ENCODE results near the gene N4BP2.

N4BP2 gene

GRCh38 chr4:40196724-40197281 lies 140.2 kb downstream of the N4BP2 start, which contains the start of gene RHOH:
RHOH (plus strand) TSS chr4:40197031; CDS start chr4:40243387, 46,356 bp downstream.
- Histone ChIP-seq H3K36me3 (ENCODE audit: control insufficient read depth, insufficient read depth, low read length) (no peaks in the 10 kb centered on the region), H3K4me1 (ENCODE audit: control insufficient read depth, insufficient read depth, low read length) (peaks cover 30% of the 10 kb centered on the region), H3K9ac (ENCODE audit: low read length) (peak within 1 kb of the TSS; percentile 33), H3K4me3 (ENCODE audit: low read length) (no peak within 1 kb of the TSS), H3K9me3 (ENCODE audit: control insufficient read depth, low read length) (no peaks in the 10 kb centered on the region), H3K27me3 (ENCODE audit: control insufficient read depth, insufficient read depth, low read length) (no peaks in the 10 kb centered on the region)

DNA sequence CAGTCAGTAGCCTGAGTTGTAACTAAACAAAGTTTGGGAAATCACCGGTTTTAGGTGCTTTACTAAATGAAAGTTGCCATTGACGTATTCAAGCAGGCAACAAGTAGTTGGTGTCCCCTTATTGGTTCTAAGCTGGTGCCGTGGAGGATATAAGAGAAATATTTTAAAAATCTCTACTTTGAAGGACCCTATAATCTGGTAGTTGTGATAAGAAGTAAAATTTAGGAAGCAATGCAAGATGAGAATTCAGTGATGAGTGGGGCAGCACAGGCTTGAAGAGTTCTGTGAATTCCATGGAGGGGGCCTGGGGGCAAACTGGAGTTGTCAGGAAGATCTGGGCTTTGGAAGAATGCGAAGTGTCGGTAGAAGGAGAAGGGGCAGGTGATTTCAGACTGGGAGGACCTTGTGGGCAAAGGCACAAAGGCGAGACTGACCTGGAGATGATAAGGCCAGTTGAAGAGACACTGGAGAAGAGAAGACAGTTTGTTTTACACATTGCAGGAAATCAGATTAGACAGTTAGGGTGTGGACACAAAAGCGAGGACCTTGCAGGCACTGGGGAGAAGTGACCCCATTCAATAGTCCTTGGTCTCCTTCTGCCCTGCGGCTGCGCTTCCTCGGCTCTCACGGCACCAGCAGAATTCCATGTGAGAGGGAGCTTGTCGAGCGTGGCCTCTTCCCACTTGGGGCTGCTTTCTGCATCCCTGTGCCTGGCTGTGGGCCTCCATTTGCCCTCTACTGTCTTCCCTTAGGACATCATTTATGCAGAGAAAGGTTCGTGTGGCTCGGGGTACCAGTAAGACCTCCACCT lies 141.4 kb downstream of the N4BP2 start:
- H3K4me3 ChIP-seq (ENCODE audit: low read length): no peak overlapping the region
- H3K27me3 ChIP-seq (ENCODE audit: control insufficient read depth, insufficient read depth, low read length): no peaks in the 10 kb centered on the region
- no peaks in the 10 kb centered on the region for H3K9me3 ChIP-seq (ENCODE audit: control insufficient read depth, low read length)
- peak overlapping the region; percentile 45 for H3K9ac ChIP-seq (ENCODE audit: low read length)
- no peaks in the 10 kb centered on the region for H3K36me3 ChIP-seq (ENCODE audit: control insufficient read depth, insufficient read depth, low read length)
- H3K4me1 ChIP-seq (ENCODE audit: control insufficient read depth, insufficient read depth, low read length): peaks cover 17% of the 10 kb centered on the region

- H3K27me3 ChIP-seq (ENCODE audit: control insufficient read depth, insufficient read depth, low read length): no peaks in the 10 kb centered on the region
These were observed 142.6 kb downstream of the N4BP2 start for GRCh38 chr4:40199179-40199670.

DNA sequence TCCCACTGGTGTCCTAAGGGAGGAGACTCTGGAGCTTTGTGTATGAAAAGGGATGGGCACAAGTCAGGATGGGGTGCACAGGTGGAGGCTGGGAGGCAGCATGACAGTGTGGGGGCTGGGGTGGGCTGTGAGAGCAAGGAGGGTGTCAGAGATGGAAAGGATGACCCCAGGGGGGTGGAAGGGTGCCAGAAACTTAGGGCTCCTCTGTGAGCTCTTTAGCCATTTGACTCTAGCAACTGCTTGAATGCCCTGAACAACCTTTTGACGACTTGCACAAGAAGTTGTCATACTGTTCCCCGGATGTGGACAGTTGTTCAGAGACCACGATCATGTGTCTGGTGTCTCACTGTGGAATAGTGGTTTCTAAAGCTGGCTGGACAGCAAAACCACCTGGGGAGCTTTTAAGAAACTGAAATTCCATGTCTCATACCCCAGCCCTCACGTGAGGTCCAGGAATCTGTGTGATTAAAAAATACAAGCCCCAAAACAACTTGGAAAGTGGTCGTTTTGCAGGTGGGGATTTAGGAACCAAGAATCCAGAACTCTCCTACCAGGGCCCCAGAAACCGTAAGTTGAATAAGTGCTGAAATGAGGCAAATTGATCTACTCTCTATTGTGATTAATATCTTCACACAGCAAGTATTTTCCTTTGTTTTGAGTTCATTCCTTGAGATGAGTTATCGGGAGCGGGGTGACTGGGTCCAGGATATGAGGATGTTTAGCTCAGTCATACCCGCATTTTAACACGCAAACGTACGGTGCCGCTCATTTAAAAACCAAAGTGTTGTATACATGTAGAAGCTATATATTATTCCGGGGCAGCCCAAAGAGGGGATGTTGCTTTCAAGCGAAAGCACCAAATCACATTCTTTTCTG lies 143.6 kb downstream of the N4BP2 start:
- no peaks in the 10 kb centered on the region for H3K36me3 ChIP-seq (ENCODE audit: control insufficient read depth, insufficient read depth, low read length)
- no peak overlapping the region for H3K4me3 ChIP-seq (ENCODE audit: low read length)
- H3K4me1 ChIP-seq (ENCODE audit: control insufficient read depth, insufficient read depth, low read length): no peaks in the 10 kb centered on the region
- no peaks in the 10 kb centered on the region for H3K27me3 ChIP-seq (ENCODE audit: control insufficient read depth, insufficient read depth, low read length)
- H3K9me3 ChIP-seq (ENCODE audit: control insufficient read depth, low read length): no peaks in the 10 kb centered on the region
- no peak overlapping the region for H3K9ac ChIP-seq (ENCODE audit: low read length)

More at GRCh38 chr4:40199179-40199670, 142.6 kb downstream of the N4BP2 start:
- Histone ChIP-seq H3K9ac (ENCODE audit: low read length) (no peak overlapping the region), H3K9me3 (ENCODE audit: control insufficient read depth, low read length) (no peaks in the 10 kb centered on the region), H3K4me1 (ENCODE audit: control insufficient read depth, insufficient read depth, low read length) (peaks cover 8% of the 10 kb centered on the region), H3K36me3 (ENCODE audit: control insufficient read depth, insufficient read depth, low read length) (no peaks in the 10 kb centered on the region), H3K4me3 (ENCODE audit: low read length) (no peak overlapping the region)

- no peak overlapping the region for H3K9ac ChIP-seq (ENCODE audit: low read length)
- H3K36me3 ChIP-seq (ENCODE audit: control insufficient read depth, insufficient read depth, low read length): no peaks in the 10 kb centered on the region
- H3K4me3 ChIP-seq (ENCODE audit: low read length): no peak overlapping the region
- H3K27me3 ChIP-seq (ENCODE audit: control insufficient read depth, insufficient read depth, low read length): no peaks in the 10 kb centered on the region
- no peaks in the 10 kb centered on the region for H3K4me1 ChIP-seq (ENCODE audit: control insufficient read depth, insufficient read depth, low read length)
- H3K9me3 ChIP-seq (ENCODE audit: control insufficient read depth, low read length): no peaks in the 10 kb centered on the region
These were observed 144.5 kb downstream of the N4BP2 start for GRCh38 chr4:40200875-40201801.

- Histone ChIP-seq H3K9ac (ENCODE audit: low read length) (no peak overlapping the region), H3K4me1 (ENCODE audit: control insufficient read depth, insufficient read depth, low read length) (no peaks in the 10 kb centered on the region), H3K27me3 (ENCODE audit: control insufficient read depth, insufficient read depth, low read length) (no peaks in the 10 kb centered on the region), H3K36me3 (ENCODE audit: control insufficient read depth, insufficient read depth, low read length) (no peaks in the 10 kb centered on the region), H3K4me3 (ENCODE audit: low read length) (no peak overlapping the region), H3K9me3 (ENCODE audit: control insufficient read depth, low read length) (no peaks in the 10 kb centered on the region)
These were observed 145.2 kb downstream of the N4BP2 start for GRCh38 chr4:40201898-40202297.

DNA sequence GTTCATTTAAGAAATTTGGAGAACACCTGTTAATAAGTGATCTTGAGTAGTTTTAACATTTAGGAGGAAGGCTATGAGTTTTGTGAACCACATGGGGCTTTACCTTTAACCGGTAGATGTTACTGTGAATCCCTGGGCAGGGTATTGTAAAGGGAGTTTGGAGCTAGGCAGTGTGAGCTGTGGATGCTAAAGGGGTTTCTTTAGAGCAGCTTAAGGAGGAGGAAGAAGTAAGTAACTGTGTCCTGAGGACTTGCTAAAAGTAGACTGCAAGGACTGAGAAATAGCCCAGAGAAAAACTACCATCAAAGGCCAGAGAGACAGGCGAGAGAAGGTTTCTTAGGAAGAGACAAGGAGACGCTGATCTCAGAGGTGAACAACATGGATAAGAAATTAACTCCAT lies 145.8 kb downstream of the N4BP2 start:
- no peak overlapping the region for H3K9ac ChIP-seq (ENCODE audit: low read length)
- H3K4me1 ChIP-seq (ENCODE audit: control insufficient read depth, insufficient read depth, low read length): no peaks in the 10 kb centered on the region
- H3K4me3 ChIP-seq (ENCODE audit: low read length): no peak overlapping the region
- H3K9me3 ChIP-seq (ENCODE audit: control insufficient read depth, low read length): no peaks in the 10 kb centered on the region
- H3K36me3 ChIP-seq (ENCODE audit: control insufficient read depth, insufficient read depth, low read length): no peaks in the 10 kb centered on the region
- H3K27me3 ChIP-seq (ENCODE audit: control insufficient read depth, insufficient read depth, low read length): no peaks in the 10 kb centered on the region

DNA sequence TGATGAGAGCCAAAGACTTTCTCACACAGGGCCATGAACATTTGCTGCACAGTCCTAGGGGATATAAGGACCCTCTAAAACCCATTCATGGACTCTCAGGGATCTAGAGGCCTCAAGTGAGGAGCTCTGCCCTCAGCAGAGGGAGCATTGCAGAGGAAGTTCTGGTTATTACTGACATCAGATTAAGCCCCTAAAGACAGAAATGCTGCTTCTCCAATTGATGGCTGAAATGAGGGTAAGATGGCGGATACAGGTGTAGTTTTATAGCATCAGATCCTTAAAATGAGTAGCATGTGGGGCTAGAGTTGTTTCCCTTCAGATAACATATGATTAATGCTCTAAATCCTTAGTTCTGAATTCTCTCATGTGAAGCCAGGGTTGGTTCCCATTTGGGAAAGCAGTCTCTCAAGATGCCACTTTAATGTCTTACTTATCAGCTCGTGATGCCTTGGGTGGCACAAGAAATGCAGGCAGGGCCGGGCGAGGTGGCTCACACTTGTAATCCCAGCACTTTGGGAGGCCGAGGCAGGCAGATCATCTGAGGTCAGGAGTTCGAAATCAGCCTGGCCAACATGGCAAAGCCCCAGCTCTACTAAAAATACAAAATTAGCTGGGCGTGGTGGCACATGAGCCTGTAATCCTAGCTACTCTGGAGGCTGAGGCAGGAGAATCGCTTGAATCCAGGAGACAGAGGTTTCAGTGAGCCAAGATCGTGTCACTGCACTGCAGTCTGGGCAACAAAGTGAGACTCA lies 148.0 kb downstream of the N4BP2 start:
- Histone ChIP-seq H3K4me3 (ENCODE audit: low read length) (no peak overlapping the region), H3K9ac (ENCODE audit: low read length) (no peak overlapping the region), H3K4me1 (ENCODE audit: control insufficient read depth, insufficient read depth, low read length) (no peaks in the 10 kb centered on the region), H3K36me3 (ENCODE audit: control insufficient read depth, insufficient read depth, low read length) (no peaks in the 10 kb centered on the region), H3K9me3 (ENCODE audit: control insufficient read depth, low read length) (no peaks in the 10 kb centered on the region), H3K27me3 (ENCODE audit: control insufficient read depth, insufficient read depth, low read length) (no peaks in the 10 kb centered on the region)

DNA sequence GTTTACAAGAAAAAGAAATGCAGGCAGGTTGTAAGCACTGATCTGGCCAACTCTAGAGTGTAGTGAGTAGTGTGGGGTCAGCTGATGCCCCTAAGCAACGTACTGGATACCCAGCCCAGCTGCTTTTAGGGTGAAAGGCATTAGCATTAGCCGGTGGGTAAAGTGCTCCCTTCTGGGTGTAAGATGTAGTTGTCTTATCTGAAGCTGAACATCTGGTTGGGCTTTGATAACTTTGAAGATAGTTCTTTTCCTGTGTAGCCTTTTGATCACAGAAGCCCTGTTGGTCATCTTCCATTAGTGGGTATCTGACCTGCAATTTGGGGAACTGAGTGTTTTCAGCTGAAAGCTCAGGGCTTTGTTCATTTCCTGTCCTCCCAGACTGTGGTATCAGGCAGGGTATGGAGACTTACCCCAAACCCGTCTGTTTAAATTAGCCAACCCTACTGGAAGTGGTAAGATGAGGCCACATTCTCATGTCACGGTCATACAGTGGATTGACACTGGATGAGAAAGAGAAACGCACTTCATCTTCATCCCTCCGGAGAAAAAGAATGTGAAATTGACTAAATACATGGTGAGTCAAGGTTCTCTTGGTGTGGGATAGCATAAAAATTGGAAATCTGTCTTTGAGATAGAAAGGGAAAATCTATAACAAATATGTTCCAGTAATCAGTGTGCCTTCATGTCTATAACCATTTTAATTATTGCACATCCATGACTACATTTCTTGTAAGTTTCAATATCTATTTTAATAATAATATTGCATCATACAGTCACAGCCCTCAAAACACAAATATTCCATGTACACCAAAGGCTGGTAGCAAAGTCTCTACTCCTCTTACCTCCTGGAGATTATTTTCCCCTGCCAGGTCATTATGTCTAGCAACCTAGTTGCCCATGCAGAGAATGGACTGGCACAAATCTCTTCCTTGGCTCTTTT lies 148.9 kb downstream of the N4BP2 start:
- no peaks in the 10 kb centered on the region for H3K9me3 ChIP-seq (ENCODE audit: control insufficient read depth, low read length)
- H3K4me1 ChIP-seq (ENCODE audit: control insufficient read depth, insufficient read depth, low read length): no peaks in the 10 kb centered on the region
- no peak overlapping the region for H3K9ac ChIP-seq (ENCODE audit: low read length)
- H3K36me3 ChIP-seq (ENCODE audit: control insufficient read depth, insufficient read depth, low read length): no peaks in the 10 kb centered on the region
- no peak overlapping the region for H3K4me3 ChIP-seq (ENCODE audit: low read length)
- H3K27me3 ChIP-seq (ENCODE audit: control insufficient read depth, insufficient read depth, low read length): no peaks in the 10 kb centered on the region

DNA sequence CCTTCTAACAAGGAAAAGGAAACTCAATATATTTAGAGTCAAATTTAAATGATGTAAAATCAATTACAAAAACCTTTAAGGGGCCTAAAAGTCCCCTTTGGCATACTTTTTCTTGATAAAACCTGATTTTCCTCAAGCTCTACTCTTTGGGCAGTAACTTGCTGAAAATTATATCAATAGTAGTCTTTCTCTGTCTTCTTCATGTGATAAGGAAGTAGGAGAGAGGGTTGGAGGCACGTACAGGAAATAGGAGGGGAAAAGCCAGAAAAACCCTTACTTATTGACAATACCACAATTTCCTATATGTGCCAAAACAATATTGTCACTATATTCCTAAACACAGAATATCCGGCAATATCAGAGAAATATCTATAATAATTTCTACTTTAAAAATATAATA lies 149.8 kb downstream of the N4BP2 start:
- Histone ChIP-seq H3K4me3 (ENCODE audit: low read length) (no peak overlapping the region), H3K9me3 (ENCODE audit: control insufficient read depth, low read length) (no peaks in the 10 kb centered on the region), H3K9ac (ENCODE audit: low read length) (no peak overlapping the region), H3K4me1 (ENCODE audit: control insufficient read depth, insufficient read depth, low read length) (no peaks in the 10 kb centered on the region), H3K36me3 (ENCODE audit: control insufficient read depth, insufficient read depth, low read length) (no peaks in the 10 kb centered on the region), H3K27me3 (ENCODE audit: control insufficient read depth, insufficient read depth, low read length) (no peaks in the 10 kb centered on the region)
